Stomach (tissue), 9 donors: ENCODE data around the gene PPP2R5C. TPM values are rescaled to one million over a fixed set of nuclear protein-coding genes. Genes with fewer than 3 reads are reported as not detected.

Source experiments
- DNase-seq, 2 donors: peaks; one replicate each; pipeline versions ENCODE4 v3.0.0 to v3.0.0-alpha.2; 2013 to 2019
- H3K27ac ChIP-seq, 5 donors: fragments of 200-600 bp in 4 of 5; sonication (generic) in 4 of 5; one replicate each; pipeline ENCODE4 v1.5.1; 2013 to 2019; ENCODE audit warnings: mild to moderate bottlenecking in 1 of 5, moderate library complexity in 1 of 5
- H3K27me3 ChIP-seq, 3 donors: fragments of 200-600 bp; sonication (generic); one replicate each; pipeline ENCODE4 v1.5.1; 2017 to 2019; ENCODE audit warnings: mixed run types in 1 of 3
- H3K36me3 ChIP-seq, 4 donors: fragments of 200-600 bp; sonication (generic); 1 replicate in 3 of 4; 2 replicates in 1 of 4; pipeline ENCODE4 v1.5.1; 2016 to 2019
- H3K4me1 ChIP-seq, 4 donors: fragments of 200-600 bp; sonication (generic); one replicate each; pipeline ENCODE4 v1.5.1; 2016 to 2019
- H3K4me3 ChIP-seq, 4 donors: fragments of 200-600 bp; sonication (generic) in 3 of 4; one replicate each; pipeline ENCODE4 v1.5.1; 2016 to 2019; ENCODE audit warnings: mild to moderate bottlenecking in 1 of 4
- H3K9me3 ChIP-seq, 4 donors: fragments of 200-600 bp; sonication (generic); one replicate each; pipeline ENCODE4 v1.5.1; 2016 to 2019
- CTCF ChIP-seq, 7 experiments: fragments of 450-650 bp in 4 of 7; fragments of 200-600 bp in 3 of 7; sonication (generic) in 3 of 7; IDR thresholded peaks; one replicate each; pipeline ENCODE4 v1.5.1; 2016 to 2019; ENCODE audit warnings: antibody characterized with exemption in 7 of 7, control low read depth in 2 of 7, mild to moderate bottlenecking in 1 of 7
- EP300 ChIP-seq: sonication (generic); formaldehyde crosslinking; IDR thresholded peaks from one replicate; pipeline ENCODE4 v1.6.1; 2017; ENCODE audit warnings: antibody characterized with exemption
- POLR2A ChIP-seq, 4 donors: fragments of 450-650 bp; IDR thresholded peaks; one replicate each; pipeline ENCODE4 v1.6.1; 2016; ENCODE audit warnings: antibody characterized with exemption in 4 of 4, control low read depth in 2 of 4, mild to moderate bottlenecking in 1 of 4, moderate library complexity in 1 of 4
- POLR2AphosphoS5 ChIP-seq, 3 donors: sonication (generic); formaldehyde crosslinking; IDR thresholded peaks; one replicate each; pipeline ENCODE4 v1.6.1; 2016; ENCODE audit warnings: antibody characterized with exemption in 3 of 3
- WGBS, 5 donors: extraction: QIAGEN DNeasy Blood & Tissue Kit in 3 of 5; methylation state at CpG; one replicate each; pipeline versions ENCODE4 v1.1.5 to v1.1.7; 2013 to 2018; 5-methylcytosine and 5-hydroxymethylcytosine counted together
- intact Hi-C: fragments of 100-400 bp; cut with DNase I; formaldehyde crosslinking; loops from one replicate; pipeline ENCODE4 v1.15.1; 2023; ENCODE audit warnings: low total_unique reads
- polyA plus RNA-seq, 3 donors: library from polyadenylated mRNA; stranded (reverse); fragments of 200-250 nt; gene quantifications; one replicate each; pipeline ENCODE4 v1.2.3, GENCODE V29; 2013
- total RNA-seq, 5 donors: library from RNA; depleted of rRNA; stranded (reverse); fragments of >200 nt; gene quantifications; one replicate each; pipeline versions ENCODE4 v1.1.0 to v1.2.3, GENCODE V29; 2014 to 2016
- donor health status: healthy with polysubstance abuse.
- donor health status: Bipolar disorder and iron deficiency.
- donor health status: healthy.

Gene PPP2R5C
- total and polyA plus RNA-seq, 8 donors = 19.7 to 175 (median 89.6) TPM

- Histone ChIP-seq H3K9me3 (no peaks in the 10 kb centered on the region), H3K27ac (no peak overlapping the region), H3K4me1 (peaks cover 0 to 9% (median 4%) of the 10 kb centered on the region in 4 donors), H3K36me3 (peaks cover 0 to 7% (median 0%) of the 10 kb centered on the region in 4 donors), H3K27me3 (no peaks in the 10 kb centered on the region), H3K4me3 (no peak overlapping the region)
- intact Hi-C loops = loop anchor here (10.0 kb wide), 1 partner anchor 171 kb away; no protein-coding TSS in a partner anchor
- 82 to 90% (median 87%) methylated on average over 2 of the region's 2 CpGs for WGBS, 5 donors
- no peak for DNase-seq
- no peak for TF ChIP-seq POLR2AphosphoS5 (IDR thresholded peaks at IDR 0.05)
- TF ChIP-seq CTCF (IDR thresholded peaks at IDR 0.05) = no peak
- TF ChIP-seq EP300 = no peak
- no peak for TF ChIP-seq POLR2A (IDR thresholded peaks at IDR 0.05)
Observed at GRCh38 chr14:101773378-101773777, 11.9 kb downstream of the PPP2R5C start.

- peaks cover 0 to 7% (median 0%) of the 10 kb centered on the region in 4 donors for H3K36me3 ChIP-seq
- no peaks in the 10 kb centered on the region for H3K9me3 ChIP-seq
- TF ChIP-seq POLR2A (IDR thresholded peaks at IDR 0.05) (no peak), EP300 (no peak), POLR2AphosphoS5 (IDR thresholded peaks at IDR 0.05) (no peak), CTCF (IDR thresholded peaks at IDR 0.05) (no peak)
- H3K27ac ChIP-seq = no peak overlapping the region
- intact Hi-C loops = loop anchor here (10.0 kb wide), 1 partner anchor 171 kb away; no protein-coding TSS in a partner anchor
- no peaks in the 10 kb centered on the region for H3K27me3 ChIP-seq
- no peak overlapping the region for H3K4me3 ChIP-seq
- H3K4me1 ChIP-seq = peaks cover 0 to 9% (median 4%) of the 10 kb centered on the region in 4 donors
- WGBS, 5 donors = 79 to 90% (median 86%) methylated on average over 7 of the region's 7 CpGs
- DNase-seq = no peak
Observed at GRCh38 chr14:101774006-101774795, 12.7 kb downstream of the PPP2R5C start.

- H3K4me1 ChIP-seq = peaks cover 0 to 9% (median 4%) of the 10 kb centered on the region in 4 donors
- H3K36me3 ChIP-seq = peaks cover 0 to 7% (median 0%) of the 10 kb centered on the region in 4 donors
- H3K27ac ChIP-seq = no peak overlapping the region
- TF ChIP-seq CTCF (IDR thresholded peaks at IDR 0.05) = no peak
- no peak for TF ChIP-seq EP300
- WGBS, 5 donors = 77 to 87% (median 82%) methylated on average over 8 of the region's 8 CpGs
- H3K9me3 ChIP-seq = no peaks in the 10 kb centered on the region
- DNase-seq = no peak
- H3K27me3 ChIP-seq = no peaks in the 10 kb centered on the region
- no peak overlapping the region for H3K4me3 ChIP-seq
- intact Hi-C loops = loop anchor here (10.0 kb wide), 1 partner anchor 170 kb away; no protein-coding TSS in a partner anchor
Observed at GRCh38 chr14:101774814-101775213, 13.3 kb downstream of the PPP2R5C start.

GRCh38 chr14:101775826-101776225 is 14.3 kb downstream of the PPP2R5C start:
- peaks cover 0 to 9% (median 2%) of the 10 kb centered on the region in 3 donors for H3K27me3 ChIP-seq
- peaks cover 0 to 7% (median 0%) of the 10 kb centered on the region in 4 donors for H3K36me3 ChIP-seq
- TF ChIP-seq POLR2A (IDR thresholded peaks at IDR 0.05) (no peak), EP300 (no peak), CTCF (IDR thresholded peaks at IDR 0.05) (no peak), POLR2AphosphoS5 (IDR thresholded peaks at IDR 0.05) (no peak)
- intact Hi-C loops = loop anchor here (10.0 kb wide), 1 partner anchor 169 kb away; no protein-coding TSS in a partner anchor
- WGBS, 5 donors = 82 to 91% (median 86%) methylated on average over 9 to 10 of the region's 10 CpGs
- no peaks in the 10 kb centered on the region for H3K9me3 ChIP-seq
- H3K4me3 ChIP-seq = no peak overlapping the region
- H3K4me1 ChIP-seq = peaks cover 4 to 15% (median 10%) of the 10 kb centered on the region in 4 donors
- no peak overlapping the region for H3K27ac ChIP-seq
- no peak for DNase-seq
